GM12801 (cell line): ENCODE measurements around the gene HYAL4.

Source experiments
- TF ChIP-seq, protein P1 (sequence below): IDR thresholded peaks from one replicate; pipeline ENCODE4 v1.5.1; 2011; ENCODE audit warnings: control low read depth; ENCODE audit not compliant: insufficient read length; ENCODE audit errors: extremely low read depth

HYAL4 gene

DNA sequence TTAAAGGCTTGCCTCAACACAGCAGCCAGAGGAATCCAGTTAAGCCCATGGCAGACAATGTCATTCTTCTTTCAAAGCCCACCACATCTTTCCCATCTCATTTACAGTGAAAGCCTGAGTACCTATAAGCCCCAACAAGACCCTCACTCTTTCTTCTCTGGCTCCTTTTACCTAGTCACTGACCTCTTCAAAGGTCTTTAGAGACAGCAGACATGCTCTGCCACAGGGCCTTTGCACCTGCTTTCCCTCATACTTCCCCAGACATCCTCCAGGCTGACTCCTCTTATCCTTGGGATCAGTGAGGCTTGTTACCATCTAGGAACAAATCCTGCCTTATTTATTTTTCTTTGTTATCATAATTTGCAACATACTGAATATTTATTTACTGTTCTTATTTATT is 17.8 kb downstream of the HYAL4 start:
- TF ChIP-seq, protein P1, sequence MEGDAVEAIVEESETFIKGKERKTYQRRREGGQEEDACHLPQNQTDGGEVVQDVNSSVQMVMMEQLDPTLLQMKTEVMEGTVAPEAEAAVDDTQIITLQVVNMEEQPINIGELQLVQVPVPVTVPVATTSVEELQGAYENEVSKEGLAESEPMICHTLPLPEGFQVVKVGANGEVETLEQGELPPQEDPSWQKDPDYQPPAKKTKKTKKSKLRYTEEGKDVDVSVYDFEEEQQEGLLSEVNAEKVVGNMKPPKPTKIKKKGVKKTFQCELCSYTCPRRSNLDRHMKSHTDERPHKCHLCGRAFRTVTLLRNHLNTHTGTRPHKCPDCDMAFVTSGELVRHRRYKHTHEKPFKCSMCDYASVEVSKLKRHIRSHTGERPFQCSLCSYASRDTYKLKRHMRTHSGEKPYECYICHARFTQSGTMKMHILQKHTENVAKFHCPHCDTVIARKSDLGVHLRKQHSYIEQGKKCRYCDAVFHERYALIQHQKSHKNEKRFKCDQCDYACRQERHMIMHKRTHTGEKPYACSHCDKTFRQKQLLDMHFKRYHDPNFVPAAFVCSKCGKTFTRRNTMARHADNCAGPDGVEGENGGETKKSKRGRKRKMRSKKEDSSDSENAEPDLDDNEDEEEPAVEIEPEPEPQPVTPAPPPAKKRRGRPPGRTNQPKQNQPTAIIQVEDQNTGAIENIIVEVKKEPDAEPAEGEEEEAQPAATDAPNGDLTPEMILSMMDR: no peak

DNA sequence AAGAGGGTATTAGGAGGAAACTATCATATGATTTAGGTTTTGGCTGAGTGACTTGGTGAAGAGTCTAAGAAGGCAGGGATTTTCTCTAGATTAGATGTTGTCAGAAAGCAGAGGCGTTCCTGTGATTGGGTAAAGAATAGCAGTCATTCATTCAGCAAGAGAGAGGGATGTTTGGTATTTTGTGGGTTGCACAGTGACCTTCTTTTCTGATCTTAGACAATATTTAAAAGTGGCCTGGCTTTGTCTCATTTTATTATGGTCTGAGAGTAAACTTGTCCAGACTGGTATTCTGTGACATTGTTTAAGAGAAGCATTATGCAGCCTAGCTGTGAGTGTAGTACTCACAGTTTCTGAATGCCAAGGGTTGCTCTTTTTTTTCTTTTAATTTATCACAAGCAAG is 18.5 kb downstream of the HYAL4 start:
- TF ChIP-seq, protein P1: no peak

DNA sequence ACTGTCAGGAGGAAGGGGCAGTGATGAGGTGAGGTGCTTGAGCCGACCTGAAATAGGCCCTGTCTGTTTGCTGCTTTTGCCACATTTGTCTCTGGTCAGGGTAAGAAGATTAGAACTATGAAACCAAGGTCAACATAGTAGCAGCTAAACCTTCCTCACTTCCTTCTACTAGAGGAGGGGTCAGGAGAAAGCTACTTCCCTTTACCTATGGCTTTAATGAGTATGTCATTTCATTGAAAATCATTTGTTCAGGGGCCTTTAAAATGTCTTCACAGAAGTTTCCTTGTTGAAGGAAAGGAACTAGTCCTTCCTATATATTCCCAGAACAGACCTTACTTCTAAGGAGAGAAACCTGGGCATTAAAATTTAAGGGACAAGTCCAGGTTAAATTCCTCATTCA is 19.0 kb downstream of the HYAL4 start:
- TF ChIP-seq, protein P1: no peak

DNA sequence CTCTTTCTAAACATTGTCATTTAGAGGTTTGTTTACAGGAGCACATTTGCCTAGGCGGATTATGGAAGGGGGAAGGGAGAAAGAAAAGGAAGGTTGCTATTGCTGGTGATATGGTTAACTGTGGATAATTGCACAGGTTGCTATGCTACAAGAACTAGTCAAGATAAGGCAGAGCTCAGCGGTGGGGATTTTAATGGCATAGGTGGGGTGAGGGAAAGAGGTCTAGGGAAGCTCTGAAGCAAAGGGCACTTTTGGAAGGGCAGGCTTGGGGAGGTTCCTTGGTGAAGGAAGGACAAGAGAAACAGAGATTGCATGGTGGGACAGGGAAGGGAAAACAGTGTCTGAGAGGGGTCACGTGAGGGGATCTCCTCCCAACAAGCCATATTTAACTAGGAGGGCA is 19.5 kb downstream of the HYAL4 start:
- TF ChIP-seq, protein P1: no peak

DNA sequence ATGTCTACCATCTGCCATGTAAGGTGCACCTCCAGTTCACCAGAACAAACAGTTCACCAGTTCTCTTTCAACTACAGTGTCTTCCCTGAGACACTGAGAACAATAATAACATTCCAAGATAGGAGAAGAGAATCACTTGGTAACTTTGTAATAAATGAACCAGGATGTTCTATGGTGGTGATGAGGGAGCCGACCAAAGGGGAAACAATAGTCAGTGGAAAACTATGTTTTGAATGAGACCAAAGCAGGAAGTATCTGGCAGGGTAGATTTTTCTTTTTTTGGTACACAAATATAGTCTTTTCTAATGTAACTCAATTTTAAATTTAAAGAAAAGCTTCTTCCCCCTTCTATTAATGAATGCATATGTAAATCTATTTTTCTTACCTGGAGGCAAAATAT is 20.0 kb downstream of the HYAL4 start:
- TF ChIP-seq, protein P1: no peak

DNA sequence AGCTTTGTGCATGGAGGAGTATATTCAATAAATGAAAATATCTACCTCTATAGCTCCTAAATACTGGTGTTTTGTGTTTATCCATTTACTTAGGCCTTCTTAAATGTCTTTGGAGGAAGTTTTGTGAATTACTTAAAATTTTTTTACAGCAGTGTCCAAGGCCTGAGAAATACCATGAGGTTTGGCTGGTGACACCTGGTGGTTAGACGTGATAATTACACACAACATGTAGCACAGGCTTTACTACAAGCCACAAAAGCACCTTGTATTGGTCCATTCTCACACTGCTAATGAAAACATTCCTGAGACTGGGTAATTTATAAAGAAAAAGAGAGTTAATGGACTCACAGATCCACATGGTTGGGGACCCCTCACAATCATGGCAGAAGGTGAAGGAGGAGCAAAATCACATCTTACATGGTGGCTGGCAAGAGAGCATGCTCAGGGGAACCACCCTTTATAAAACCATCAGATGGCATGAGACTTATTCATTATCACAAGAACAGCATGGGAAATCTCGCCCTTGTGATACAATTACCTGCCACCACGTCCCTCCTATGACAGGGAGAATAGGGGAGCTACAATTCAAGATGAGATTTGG is 20.6 kb downstream of the HYAL4 start:
- TF ChIP-seq, protein P1: no peak

DNA sequence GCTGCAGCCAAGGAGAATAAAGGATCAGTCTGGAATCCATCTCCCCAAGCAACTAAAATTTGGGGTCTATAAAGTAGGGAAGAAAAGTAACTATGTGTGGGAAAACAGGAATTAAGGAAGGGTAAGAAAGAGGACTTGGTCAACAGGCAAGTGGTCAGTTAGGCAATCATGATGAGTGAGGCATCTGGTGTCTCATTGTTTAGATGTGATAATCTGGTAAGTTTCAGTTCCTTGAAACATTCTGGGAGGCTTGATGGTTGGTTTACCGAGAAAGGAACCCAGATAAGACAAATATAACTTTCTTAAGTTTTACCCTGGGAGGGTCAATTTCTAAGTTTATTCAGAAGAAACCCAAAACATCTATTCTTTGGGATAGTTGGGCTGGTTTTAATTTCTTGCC is 22.3 kb downstream of the HYAL4 start:
- TF ChIP-seq, protein P1: no peak
